HAP-1 (cell line): ENCODE data around the gene MOAP1.
"Not testable (repeated sequence)": the region's sequence is repeated elsewhere in the genome, so short reads cannot be mapped to it uniquely, and the experiment has no call there.

Experiments used
- DNase-seq, 2 experiments: peaks; one replicate each; pipeline ENCODE4 v3.0.0-alpha.2; 2016 to 2020; ENCODE audit warnings: low spot score in 2 of 2
- H3K27me3 ChIP-seq: fragments of 250-450 bp; sonication (Bioruptor Pico); 2 replicates; pipeline ENCODE4 v1.5.1; 2020; ENCODE audit warnings: low read depth, mild to moderate bottlenecking, moderate library complexity
- H3K36me3 ChIP-seq: fragments of 250-450 bp; sonication (Bioruptor Pico); replicated peaks from 2 replicates; pipeline ENCODE4 v1.5.1; 2020; ENCODE audit warnings: mild to moderate bottlenecking
- H3K4me1 ChIP-seq: fragments of 250-450 bp; sonication (Bioruptor Pico); 2 replicates; pipeline ENCODE4 v1.5.1; 2020; ENCODE audit warnings: mild to moderate bottlenecking
- H3K4me3 ChIP-seq: fragments of 250-450 bp; sonication (Bioruptor Pico); 2 replicates; pipeline ENCODE4 v1.5.1; 2020; ENCODE audit warnings: mild to moderate bottlenecking, moderate library complexity
- H3K9me3 ChIP-seq: fragments of 250-450 bp; sonication (Bioruptor Pico); 2 replicates; pipeline ENCODE4 v1.5.1; 2020; ENCODE audit warnings: mild to moderate bottlenecking, moderate library complexity
- in situ Hi-C: fragments of 300-500 bp; cut with MboI; formaldehyde crosslinking; loops from 3 replicates; pipeline ENCODE4 v1.14.3; 2020; ENCODE audit warnings: low sequenced_read_pairs, inconsistent platforms, mixed read lengths

Gene MOAP1

DNA sequence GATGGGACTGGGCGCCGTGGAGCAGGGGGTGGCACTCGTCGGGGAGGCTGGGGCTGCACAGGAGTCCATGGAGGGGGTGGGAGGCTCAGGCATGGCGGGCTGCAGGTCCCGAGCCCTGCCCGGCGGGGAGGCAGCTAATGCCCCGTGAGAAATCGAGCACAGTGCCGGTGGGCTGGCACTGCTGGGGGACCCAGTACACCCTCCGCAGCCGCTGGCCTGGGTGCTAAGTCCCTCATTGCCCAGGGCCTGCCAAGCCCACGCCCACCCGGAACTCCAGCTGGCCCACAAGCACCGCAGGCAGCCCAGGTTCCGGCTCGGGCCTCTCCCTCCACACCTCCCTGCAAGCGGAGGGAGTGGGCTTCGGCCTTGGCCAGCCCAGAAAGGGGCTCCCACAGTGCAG is 14.6 kb downstream of the MOAP1 start:
- H3K4me1 ChIP-seq, DNase-seq, H3K4me3 ChIP-seq, H3K27me3 ChIP-seq, in situ Hi-C loops, H3K9me3 ChIP-seq, H3K36me3 ChIP-seq: not testable (repeated sequence)

DNA sequence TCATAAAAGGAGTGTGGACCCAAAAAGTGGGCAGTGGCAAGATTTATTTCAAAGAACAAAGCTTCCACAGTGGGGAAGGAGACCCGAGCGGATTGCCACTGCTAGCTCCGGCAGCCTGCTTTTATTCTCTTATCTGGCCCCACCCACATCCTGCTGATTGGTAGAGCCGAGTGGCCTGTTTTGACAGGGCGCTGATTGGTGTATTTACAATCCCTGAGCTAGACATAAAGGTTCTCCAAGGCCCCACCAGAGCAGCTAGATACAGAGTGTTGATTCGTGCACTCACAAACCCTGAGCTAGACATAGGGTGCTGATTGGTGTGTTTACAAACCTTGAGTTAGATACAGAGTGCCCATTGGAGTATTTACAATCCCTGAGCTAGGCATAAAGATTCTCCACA is 15.1 kb downstream of the MOAP1 start:
- H3K9me3 ChIP-seq, DNase-seq, H3K27me3 ChIP-seq, H3K4me3 ChIP-seq, H3K36me3 ChIP-seq, H3K4me1 ChIP-seq, in situ Hi-C loops: not testable (repeated sequence)

DNA sequence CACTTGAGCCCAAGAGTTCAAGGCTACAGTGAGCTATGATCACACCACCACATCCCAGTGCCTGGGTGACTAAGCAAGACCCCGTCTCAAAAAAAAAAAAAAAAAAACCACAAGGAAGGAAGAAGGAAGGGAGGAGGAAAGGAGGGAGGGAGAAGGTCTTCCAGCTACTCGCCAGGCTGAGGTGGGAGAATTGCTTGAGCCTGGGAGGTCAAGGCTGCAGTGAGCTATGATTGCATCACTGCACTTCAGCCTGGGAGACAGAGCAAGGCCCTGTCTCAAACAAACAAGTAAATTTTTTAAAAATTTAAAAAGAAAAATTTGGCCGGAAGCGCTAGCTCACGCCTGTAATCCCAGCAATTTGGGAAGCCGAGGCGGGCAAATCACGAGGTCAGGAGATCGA is 16.1 kb downstream of the MOAP1 start:
- H3K4me1 ChIP-seq, DNase-seq, H3K27me3 ChIP-seq, H3K36me3 ChIP-seq, H3K9me3 ChIP-seq, in situ Hi-C loops, H3K4me3 ChIP-seq: not testable (repeated sequence)

DNA sequence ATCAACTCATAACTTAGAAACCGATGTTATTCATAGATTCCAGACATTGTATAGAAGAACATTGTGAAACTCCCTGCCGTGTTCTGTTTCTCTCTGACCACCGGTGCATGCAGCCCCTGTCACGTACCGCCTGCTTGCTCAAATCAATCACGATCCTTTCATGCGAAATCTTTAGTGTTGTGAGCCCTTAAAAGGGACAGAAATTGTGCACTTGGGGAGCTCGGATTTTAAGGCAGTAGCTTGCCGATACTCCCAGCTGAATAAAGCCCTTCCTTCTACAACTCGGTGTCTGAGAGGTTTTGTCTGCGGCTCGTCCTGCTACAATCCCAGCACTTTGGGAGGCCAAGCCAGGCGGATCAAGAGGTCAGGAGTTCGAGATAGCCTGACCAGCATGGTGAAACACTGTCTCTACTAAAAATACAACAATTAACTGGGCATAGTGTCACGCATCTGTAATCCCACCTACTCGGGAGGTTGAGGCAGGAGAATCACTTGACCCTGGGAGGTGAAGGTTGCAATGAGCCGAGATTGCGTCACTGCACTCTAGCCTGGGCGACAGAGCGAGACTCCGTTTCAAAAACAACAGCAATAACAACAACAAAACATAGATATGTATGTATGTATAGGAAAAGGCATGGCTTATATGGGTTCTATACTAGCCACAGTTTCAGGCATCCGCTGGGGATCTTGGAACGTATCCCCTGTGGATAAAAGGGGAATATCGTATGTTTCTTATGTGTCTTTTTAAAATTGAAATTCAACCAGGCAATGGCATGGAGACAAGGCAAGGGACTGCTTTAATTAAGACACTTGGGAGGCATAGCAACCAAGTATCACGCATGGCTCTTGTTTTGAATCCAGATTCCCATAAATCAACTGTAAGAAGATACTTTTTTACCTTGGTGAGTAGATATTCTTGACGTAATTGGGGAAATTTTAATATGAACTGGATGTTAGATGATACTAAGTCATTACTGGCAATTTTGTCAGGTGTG is 19.1 kb downstream of the MOAP1 start:
- H3K4me1 ChIP-seq, H3K27me3 ChIP-seq, H3K9me3 ChIP-seq, DNase-seq, in situ Hi-C loops, H3K4me3 ChIP-seq, H3K36me3 ChIP-seq: not testable (repeated sequence)

DNA sequence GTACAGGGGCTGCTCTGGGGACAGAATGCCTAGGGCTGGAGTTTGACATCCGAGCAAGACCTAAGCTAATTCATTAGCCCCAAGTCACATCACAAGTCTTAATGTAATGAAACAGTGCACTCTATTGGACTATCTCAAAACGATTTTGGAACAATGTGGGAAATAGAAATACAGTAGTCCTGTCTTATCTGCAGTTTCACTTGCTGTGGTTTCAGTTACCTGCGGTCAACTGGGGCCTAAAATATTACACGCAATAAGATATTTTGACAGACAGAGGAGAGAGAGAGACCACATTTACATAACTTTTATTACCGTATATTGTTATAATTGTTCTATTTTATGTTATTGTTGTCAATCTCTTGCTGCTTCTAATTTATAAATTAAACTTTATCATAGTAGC is 21.1 kb downstream of the MOAP1 start:
- H3K27me3 ChIP-seq: no peaks in the 10 kb centered on the region
- H3K4me3 ChIP-seq: no peak overlapping the region
- no peaks in the 10 kb centered on the region for H3K4me1 ChIP-seq
- H3K9me3 ChIP-seq: no peaks in the 10 kb centered on the region
- in situ Hi-C loops: no loop called here
- no peaks in the 10 kb centered on the region for H3K36me3 ChIP-seq
- no peak for DNase-seq

DNA sequence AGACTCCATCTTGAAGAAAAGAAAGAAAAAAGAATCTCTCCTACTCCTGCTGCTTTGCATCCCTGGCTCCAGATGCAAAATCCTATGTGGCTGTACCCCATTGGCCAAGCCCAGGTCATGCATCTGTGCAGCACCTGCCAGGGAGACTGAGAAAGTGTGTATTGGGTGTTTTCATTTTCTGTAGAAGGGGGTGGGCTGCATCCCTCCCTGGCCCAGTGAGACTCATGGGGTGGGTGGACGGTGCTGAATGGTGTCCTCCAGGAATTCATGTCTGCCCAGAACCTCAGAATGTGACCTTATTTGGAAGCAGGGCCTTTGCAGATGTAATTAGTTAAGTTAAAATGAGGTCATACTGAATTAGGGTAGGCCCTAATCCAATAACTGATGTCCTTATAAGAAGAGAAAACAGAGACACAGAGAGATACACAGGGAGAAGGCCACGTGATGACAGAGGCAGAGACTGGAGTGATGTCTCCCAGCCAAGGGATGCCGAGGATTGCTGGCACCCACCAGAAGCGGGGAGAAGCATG is 23.2 kb downstream of the MOAP1 start:
- DNase-seq: no peak
- Histone ChIP-seq H3K27me3 (no peaks in the 10 kb centered on the region), H3K9me3 (no peaks in the 10 kb centered on the region), H3K36me3 (no peaks in the 10 kb centered on the region), H3K4me1 (no peaks in the 10 kb centered on the region), H3K4me3 (no peak overlapping the region)
- in situ Hi-C loops: no loop called here

DNA sequence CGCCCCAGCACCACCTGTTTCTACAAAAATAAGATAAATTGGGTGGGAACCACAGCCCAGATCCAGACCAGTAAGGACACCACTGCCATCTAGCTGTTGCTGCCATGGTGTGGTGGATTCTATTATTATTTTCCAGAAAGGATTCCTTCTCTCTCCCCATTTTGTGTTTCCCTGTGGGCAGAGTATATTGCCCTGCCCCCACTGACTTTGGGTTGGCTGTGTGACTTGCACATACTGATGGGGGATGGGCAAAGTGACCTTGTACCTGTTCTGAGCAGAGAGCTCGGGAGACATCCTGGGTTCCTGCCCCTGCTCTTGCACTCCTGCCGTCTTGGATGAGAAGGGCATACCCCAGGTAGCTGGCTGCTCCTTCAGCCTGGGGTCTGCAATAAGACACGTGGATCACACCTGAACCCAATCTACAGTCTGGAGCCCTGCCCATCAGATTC is 24.3 kb downstream of the MOAP1 start:
- H3K9me3 ChIP-seq: no peaks in the 10 kb centered on the region
- DNase-seq: peak in 1 of 2 experiments; percentile 34
- H3K36me3 ChIP-seq: no peaks in the 10 kb centered on the region
- in situ Hi-C loops: no loop called here
- no peaks in the 10 kb centered on the region for H3K4me1 ChIP-seq
- no peak overlapping the region for H3K4me3 ChIP-seq
- H3K27me3 ChIP-seq: no peaks in the 10 kb centered on the region

DNA sequence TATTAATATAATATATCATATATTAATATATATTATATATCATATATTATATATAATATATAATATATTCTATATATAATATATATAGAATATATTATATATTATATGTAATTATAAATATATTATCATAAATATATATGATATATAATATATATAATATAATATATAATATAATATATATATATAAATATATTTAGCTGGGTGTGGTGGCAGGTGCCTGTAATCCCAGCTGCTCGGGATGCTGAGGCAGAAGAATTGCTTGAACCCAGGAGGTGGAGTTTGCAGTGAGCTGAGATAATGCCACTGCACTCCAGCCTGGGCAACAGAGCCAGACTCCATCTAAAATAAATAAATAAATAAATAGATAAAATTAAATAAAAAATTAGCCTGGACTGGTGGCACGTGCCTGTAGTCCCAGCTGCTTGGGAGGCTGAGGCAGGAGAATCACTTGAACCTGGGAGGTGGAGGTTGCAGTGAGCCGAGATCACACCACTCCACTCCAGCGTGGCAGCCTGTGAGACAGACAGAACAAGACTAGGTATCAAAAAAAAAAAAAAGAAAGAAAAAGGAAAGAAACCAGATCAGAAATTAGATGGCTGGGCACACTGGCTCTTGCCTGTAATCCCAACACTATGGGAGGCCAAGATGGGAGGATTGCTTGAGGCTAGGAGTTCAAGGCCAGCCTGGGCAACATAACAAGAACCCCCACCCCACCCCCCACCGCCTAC is 24.9 kb downstream of the MOAP1 start:
- H3K4me1 ChIP-seq, DNase-seq, H3K36me3 ChIP-seq, H3K27me3 ChIP-seq, H3K9me3 ChIP-seq, H3K4me3 ChIP-seq, in situ Hi-C loops: not testable (repeated sequence)

DNA sequence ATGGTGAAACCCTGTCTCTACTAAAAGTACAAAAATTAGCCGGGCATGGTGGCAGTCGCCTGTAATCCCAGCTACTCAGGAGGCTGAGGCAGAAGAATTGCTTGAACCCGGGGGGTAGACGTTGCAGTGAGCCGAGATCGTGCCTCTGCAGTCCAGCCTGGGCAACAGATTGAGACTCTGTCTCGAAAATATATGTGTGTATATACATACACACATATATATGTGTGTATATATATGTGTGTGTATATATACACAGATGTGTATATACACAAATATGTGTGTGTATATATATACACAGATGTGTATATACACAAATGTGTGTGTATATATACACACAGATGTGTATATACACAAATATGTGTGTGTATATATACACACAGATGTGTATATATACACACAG is 26.3 kb downstream of the MOAP1 start:
- in situ Hi-C loops, H3K36me3 ChIP-seq, H3K9me3 ChIP-seq, H3K27me3 ChIP-seq, H3K4me3 ChIP-seq, DNase-seq, H3K4me1 ChIP-seq: not testable (repeated sequence)

DNA sequence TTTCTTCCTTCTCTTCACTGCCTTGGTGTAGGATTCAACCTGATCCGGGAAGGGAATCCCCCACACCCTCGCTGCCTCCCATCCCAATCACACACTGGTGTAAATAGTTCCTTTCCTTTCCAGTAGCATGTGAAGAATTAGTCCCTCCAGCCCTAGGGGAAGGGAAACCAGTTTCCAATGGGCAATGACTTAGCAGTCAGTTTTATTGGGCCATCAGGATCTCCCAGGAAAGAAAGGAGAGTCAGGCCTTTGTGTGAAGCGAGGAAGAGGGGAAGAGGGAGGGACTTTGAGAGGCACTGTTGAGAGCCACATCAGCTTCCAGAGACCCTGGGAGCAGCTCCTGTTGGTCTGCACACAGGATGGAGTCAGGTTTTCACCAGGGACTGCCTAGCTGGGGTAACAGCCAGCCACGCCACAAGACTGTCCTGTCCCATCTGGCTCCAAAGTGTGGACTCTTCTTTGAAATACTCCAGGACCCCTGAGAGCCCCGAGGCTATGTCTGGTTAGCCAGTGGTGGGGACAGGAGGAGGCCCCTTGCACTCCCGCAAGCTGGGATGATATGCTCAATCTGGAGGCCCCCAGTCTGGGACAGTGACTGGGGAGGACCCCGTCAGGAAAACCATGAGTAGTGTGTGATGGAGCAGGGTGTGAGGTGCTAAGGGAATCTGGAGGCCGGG is 27.9 kb downstream of the MOAP1 start:
- Histone ChIP-seq H3K9me3 (no peaks in the 10 kb centered on the region), H3K4me3 (no peak overlapping the region), H3K27me3 (no peaks in the 10 kb centered on the region), H3K4me1 (no peaks in the 10 kb centered on the region), H3K36me3 (no peaks in the 10 kb centered on the region)
- no peak for DNase-seq
- in situ Hi-C loops: no loop called here

DNA sequence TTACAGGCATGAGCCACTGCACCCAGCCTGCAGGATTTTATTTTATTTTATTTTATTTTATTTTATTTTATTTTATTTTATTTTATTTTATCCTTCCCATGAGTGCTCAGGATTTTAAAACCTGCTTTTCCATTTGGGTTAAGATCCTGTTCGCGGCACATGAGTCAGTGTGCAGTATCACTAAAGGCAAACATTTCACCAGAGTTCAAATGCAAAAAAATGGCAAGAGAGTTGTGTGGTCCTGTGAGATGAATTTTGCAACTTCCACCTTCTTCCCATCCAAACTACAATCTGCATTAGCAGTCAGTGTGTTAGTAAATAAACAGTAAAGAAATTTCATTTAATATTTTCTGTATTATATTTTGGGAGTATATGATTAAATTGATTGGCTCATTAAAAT is 29.0 kb downstream of the MOAP1 start:
- no peak for DNase-seq
- in situ Hi-C loops: no loop called here
- Histone ChIP-seq H3K27me3 (no peaks in the 10 kb centered on the region), H3K4me1 (no peaks in the 10 kb centered on the region), H3K4me3 (no peak overlapping the region), H3K36me3 (no peaks in the 10 kb centered on the region), H3K9me3 (no peaks in the 10 kb centered on the region)

DNA sequence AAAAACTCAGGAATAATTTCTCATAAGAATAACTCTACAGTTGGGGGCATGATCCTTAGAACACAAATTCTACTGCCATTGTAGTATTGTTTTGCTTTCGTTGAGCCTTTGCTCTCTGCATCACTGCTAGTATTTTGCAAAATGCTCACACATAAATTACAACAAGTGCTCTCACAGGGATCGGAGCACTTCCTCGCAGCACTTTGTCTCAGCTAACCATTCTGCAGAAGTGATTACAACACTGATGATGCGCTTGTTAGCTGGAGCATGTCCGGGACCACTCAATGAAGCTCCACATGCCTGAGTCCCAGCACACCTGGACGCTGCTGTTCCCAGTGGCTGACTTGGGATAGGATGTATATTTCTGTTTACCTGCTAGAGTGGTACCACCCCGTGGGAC is 31.6 kb downstream of the MOAP1 start:
- no peak for DNase-seq
- Histone ChIP-seq H3K36me3 (no peaks in the 10 kb centered on the region), H3K4me3 (no peak overlapping the region), H3K9me3 (no peaks in the 10 kb centered on the region), H3K27me3 (no peaks in the 10 kb centered on the region), H3K4me1 (no peaks in the 10 kb centered on the region)
- in situ Hi-C loops: no loop called here

DNA sequence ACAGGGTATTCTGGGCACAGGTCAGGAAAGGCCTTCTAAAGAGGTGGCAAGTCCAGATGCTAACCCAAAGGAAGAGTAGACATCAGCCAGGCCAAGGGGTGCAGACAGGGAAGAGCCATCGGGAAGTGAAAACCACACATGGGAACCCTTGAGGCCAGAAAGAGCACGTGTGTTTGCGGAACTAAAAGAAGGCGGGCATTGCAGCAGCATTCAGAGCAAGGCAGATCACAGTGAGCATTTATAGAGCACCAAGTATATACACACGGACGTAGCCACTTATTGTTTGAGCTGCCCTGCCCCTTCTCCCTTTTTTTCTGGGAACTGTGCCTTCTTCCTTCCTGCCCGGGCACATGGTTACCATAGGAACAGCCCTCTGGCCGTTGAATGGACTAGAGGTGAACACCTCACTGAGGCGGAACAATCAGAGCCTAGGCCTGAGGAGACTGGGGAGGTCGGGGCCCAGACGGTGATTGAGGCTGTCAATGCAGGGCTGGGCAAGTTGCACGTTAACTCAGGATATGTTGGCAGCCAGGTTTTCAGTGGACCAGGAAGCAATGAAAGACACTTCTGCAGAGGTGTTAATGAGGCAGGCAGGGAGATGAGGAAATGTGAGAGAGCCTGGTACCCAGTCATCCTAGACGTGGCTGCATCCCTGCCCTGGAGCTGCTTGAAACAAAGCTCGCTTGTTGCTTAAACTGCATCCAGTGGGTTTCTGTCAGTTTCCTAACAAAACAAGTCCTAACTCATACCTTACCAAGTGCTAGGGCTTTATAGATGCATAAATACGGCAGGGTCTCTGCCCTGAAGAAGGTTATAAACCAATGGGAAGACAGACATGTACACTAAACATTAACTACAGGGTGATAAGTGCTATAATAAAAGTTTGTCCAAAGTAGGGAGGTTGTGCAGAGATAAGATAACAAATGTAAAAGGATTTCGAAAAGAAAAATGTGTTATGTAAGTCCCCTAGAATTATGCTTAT is 34.2 kb downstream of the MOAP1 start:
- Histone ChIP-seq H3K4me3 (no peak overlapping the region), H3K4me1 (no peaks in the 10 kb centered on the region), H3K9me3 (no peaks in the 10 kb centered on the region), H3K36me3 (no peaks in the 10 kb centered on the region), H3K27me3 (no peaks in the 10 kb centered on the region)
- no peak for DNase-seq
- in situ Hi-C loops: no loop called here
